Pancreas (tissue), 10 donors: ENCODE data around the gene RBM26. TPM values are rescaled to one million over a fixed set of nuclear protein-coding genes. Genes with fewer than 3 reads are reported as not detected.

Experiments
- ATAC-seq, 4 donors: fragments of 200-7000 bp; cut with Tn5 transposase; one replicate each; pipeline versions ENCODE4 v1.8.0 to v1.9.1; 2020; ENCODE audit warnings: mild to moderate bottlenecking in 4 of 4, moderate library complexity in 4 of 4
- DNase-seq, 6 donors: peaks; one replicate each; pipeline ENCODE4 v3.0.0-alpha.2; 2020
- FAIRE-seq: peaks from 2 replicates; lab custom pipeline; 2012; peaks lifted over from hg19 to GRCh38; lab: Jason Lieb, UNC
- H3K27ac ChIP-seq, 4 donors: fragments of 200-600 bp; sonication (generic); 1 replicate in 3 of 4; 2 replicates in 1 of 4; pipeline versions ENCODE4 v1.5.0 to v1.8.0; 2020
- H3K27me3 ChIP-seq, 4 donors: fragments of 200-600 bp; one replicate each; pipeline ENCODE4 v1.8.0; 2021
- H3K36me3 ChIP-seq, 3 donors: fragments of 200-600 bp; sonication (generic) in 1 of 3; one replicate each; pipeline versions ENCODE4 v1.5.0 to v1.8.0; 2020 to 2021
- H3K4me1 ChIP-seq, 3 donors: fragments of 200-600 bp; one replicate each; pipeline ENCODE4 v1.8.0; 2021
- H3K4me3 ChIP-seq, 4 donors: fragments of 200-600 bp; sonication (generic) in 2 of 4; one replicate each; pipeline versions ENCODE4 v1.5.0 to v1.8.0; 2020 to 2021
- H3K9me3 ChIP-seq, 4 donors: fragments of 200-600 bp; one replicate each; pipeline ENCODE4 v1.8.0; 2021
- CTCF ChIP-seq, 4 donors: fragments of 200-600 bp; sonication (generic) in 3 of 4; IDR thresholded peaks; one replicate each; pipeline versions ENCODE4 v1.5.0 to v1.8.0; 2021; ENCODE audit warnings: antibody characterized with exemption in 4 of 4
- WGBS, 2 donors: extraction: QIAGEN DNeasy Blood & Tissue Kit; methylation state at CpG; one replicate each; pipeline ENCODE4 v1.1.7; 2013; 5-methylcytosine and 5-hydroxymethylcytosine counted together
- intact Hi-C, 3 donors: fragments of 100-400 bp; cut with DNase I; formaldehyde crosslinking; loops; one replicate each; pipeline versions ENCODE4 v1.11.1 to v1.14.2; 2022
- polyA plus RNA-seq, 2 donors: library from polyadenylated mRNA; stranded (reverse); fragments of 200-250 nt; gene quantifications; one replicate each; pipeline ENCODE4 v1.2.3, GENCODE V29; 2013
- total RNA-seq, 6 donors: library from RNA; stranded (reverse); fragmentation: NEBNext Ultra II Directional in 4 of 6; extraction: Animal tissue kit (Norgen Biotek cat#: 25700) in 4 of 6; gene quantifications; one replicate each; pipeline versions ENCODE4 v1.2.1 to v1.2.4, GENCODE V29; 2021 to 2023
- donor health status: healthy with polysubstance abuse.
- donor health status: DM: no; HTN: no; CAD: no; lungs with moderate emphysema.
- donor health status: DM: no; HTN: no; CAD: no.
- donor health status: control.
- donor health status: control.
- donor health status: Bipolar disorder and iron deficiency.
- donor health status: DM: yes; HTN: yes; CAD: no.
- donor health status: DM: no; HTN: no; CAD: no.
- donor health status: DM: no; HTN: no; CAD: no.
- donor health status: DM: yes; HTN: yes; CAD: no.

The RBM26 gene
- total RNA-seq, result 10 to 100 TPM; 11.7 to 25.1 (median 16.4) TPM
- polyA plus RNA-seq, result 10 to 100 TPM; 18.9 to 25.1 TPM

GRCh38 chr13:79405831-79406596 lies at the start of gene RBM26:
Gene RBM26, minus strand, starts transcription at chr13:79406255. Its CDS starts 481 bp downstream, at chr13:79405774.
- ATAC-seq, result peak; percentile 89 to 95 (median 93)
- no peaks in the 10 kb centered on the region for H3K9me3 ChIP-seq
- H3K27me3 ChIP-seq, result no peaks in the 10 kb centered on the region
- H3K36me3 ChIP-seq, result no peaks in the 10 kb centered on the region
- TF ChIP-seq CTCF (IDR thresholded peaks at IDR 0.05), result no peak
- DNase-seq, result peak; percentile 89 to 95 (median 94)
- 1% methylated on average over 66 to 72 of the region's 72 CpGs for WGBS, 2 donors
- peak; percentile 45 for FAIRE-seq
- intact Hi-C loops, result no loop called here
- peak within 1 kb of the TSS; percentile 75 to 95 (median 90) for H3K27ac ChIP-seq
- peaks cover 9 to 43% (median 23%) of the 10 kb centered on the region in 3 donors for H3K4me1 ChIP-seq
- peak within 1 kb of the TSS; percentile 68 to 97 (median 91) for H3K4me3 ChIP-seq

GRCh38 chr13:79455331-79455730 lies 49.3 kb upstream of the RBM26 start:
- FAIRE-seq (no peak), ATAC-seq (no peak), DNase-seq (no peak)
- no peak for TF ChIP-seq CTCF (IDR thresholded peaks at IDR 0.05)
- no peaks in the 10 kb centered on the region for H3K36me3 ChIP-seq
- H3K4me3 ChIP-seq, result no peak overlapping the region
- H3K27ac ChIP-seq, result no peak overlapping the region
- no peaks in the 10 kb centered on the region for H3K27me3 ChIP-seq
- 90 to 91% methylated on average over 7 of the region's 7 CpGs for WGBS, 2 donors
- H3K4me1 ChIP-seq, result no peaks in the 10 kb centered on the region
- intact Hi-C loops, result no loop called here
- no peaks in the 10 kb centered on the region for H3K9me3 ChIP-seq

- DNase-seq (no peak), FAIRE-seq (no peak), ATAC-seq (no peak)
- H3K4me1 ChIP-seq, result no peaks in the 10 kb centered on the region
- 63 to 66% methylated on average over 3 of the region's 3 CpGs for WGBS, 2 donors
- H3K9me3 ChIP-seq, result no peaks in the 10 kb centered on the region
- no peak for TF ChIP-seq CTCF (IDR thresholded peaks at IDR 0.05)
- no peaks in the 10 kb centered on the region for H3K27me3 ChIP-seq
- H3K4me3 ChIP-seq, result no peak overlapping the region
- no peaks in the 10 kb centered on the region for H3K36me3 ChIP-seq
- no peak overlapping the region for H3K27ac ChIP-seq
- intact Hi-C loops, result no loop called here
Measured at GRCh38 chr13:79452239-79452913, 46.3 kb upstream of the RBM26 start.

- H3K27me3 ChIP-seq, result no peaks in the 10 kb centered on the region
- FAIRE-seq (no peak), DNase-seq (no peak), ATAC-seq (peak in 3 of 4 donors; percentile 32 to 63 (median 38))
- no peaks in the 10 kb centered on the region for H3K4me1 ChIP-seq
- WGBS, 2 donors, result 54 to 69% methylated on average over 3 of the region's 3 CpGs
- H3K27ac ChIP-seq, result no peak overlapping the region
- no peak for TF ChIP-seq CTCF (IDR thresholded peaks at IDR 0.05)
- intact Hi-C loops, result no loop called here
- no peaks in the 10 kb centered on the region for H3K9me3 ChIP-seq
- no peaks in the 10 kb centered on the region for H3K36me3 ChIP-seq
- H3K4me3 ChIP-seq, result no peak overlapping the region
Measured at GRCh38 chr13:79451500-79451962, 45.5 kb upstream of the RBM26 start.
